ENCODE data around the gene HSD17B8.

GRCh38 chr6:33198853-33199436 lies 5.5 kb upstream of the HSD17B8 start:
- TF ChIP-seq, protein P1, sequence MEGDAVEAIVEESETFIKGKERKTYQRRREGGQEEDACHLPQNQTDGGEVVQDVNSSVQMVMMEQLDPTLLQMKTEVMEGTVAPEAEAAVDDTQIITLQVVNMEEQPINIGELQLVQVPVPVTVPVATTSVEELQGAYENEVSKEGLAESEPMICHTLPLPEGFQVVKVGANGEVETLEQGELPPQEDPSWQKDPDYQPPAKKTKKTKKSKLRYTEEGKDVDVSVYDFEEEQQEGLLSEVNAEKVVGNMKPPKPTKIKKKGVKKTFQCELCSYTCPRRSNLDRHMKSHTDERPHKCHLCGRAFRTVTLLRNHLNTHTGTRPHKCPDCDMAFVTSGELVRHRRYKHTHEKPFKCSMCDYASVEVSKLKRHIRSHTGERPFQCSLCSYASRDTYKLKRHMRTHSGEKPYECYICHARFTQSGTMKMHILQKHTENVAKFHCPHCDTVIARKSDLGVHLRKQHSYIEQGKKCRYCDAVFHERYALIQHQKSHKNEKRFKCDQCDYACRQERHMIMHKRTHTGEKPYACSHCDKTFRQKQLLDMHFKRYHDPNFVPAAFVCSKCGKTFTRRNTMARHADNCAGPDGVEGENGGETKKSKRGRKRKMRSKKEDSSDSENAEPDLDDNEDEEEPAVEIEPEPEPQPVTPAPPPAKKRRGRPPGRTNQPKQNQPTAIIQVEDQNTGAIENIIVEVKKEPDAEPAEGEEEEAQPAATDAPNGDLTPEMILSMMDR (IDR thresholded peaks at IDR 0.05; ENCODE audit: low read length): no peak
- TF ChIP-seq EZH2 (IDR thresholded peaks at IDR 0.05; ENCODE audit: borderline replicate concordance, low read length): no peak

Measured in OCI-LY1 (cell line).